ENCODE measurements around the gene CHRNE. TPM values are rescaled to one million over a fixed set of nuclear protein-coding genes. Genes with fewer than 3 reads are reported as not detected.

The CHRNE gene
- total RNA-seq, 2 experiments from 2014 or later: 3.2 to 3.7 TPM

GRCh38 chr17:4939796-4940554 lies 37.1 kb upstream of the CHRNE start, which contains the start of the genes RNF167 and SLC25A11:
TSS of gene RNF167 (plus strand) at chr17:4940268. CDS start at chr17:4940910, 642 bp downstream.
TSS of gene SLC25A11 (minus strand) at chr17:4940046. CDS start at chr17:4939910, 136 bp downstream.
- Mint-ChIP-seq H3K4me3 (peak within 1 kb of the TSS; percentile 99), H3K27ac (peak within 1 kb of the TSS; percentile 90), H3K27me3 (no peaks in the 10 kb centered on the region), H3K36me3 (ENCODE audit: low read depth) (peaks cover 59% of the 10 kb centered on the region), H3K4me1 (ENCODE audit: low read depth) (peaks cover 59% of the 10 kb centered on the region), H3K9me3 (no peaks in the 10 kb centered on the region)
- peaks cover 66% of the 10 kb centered on the region for H3K4me1 ChIP-seq (ENCODE audit: insufficient read depth, low read length)
- DNase-seq (peak; percentile 91 to 100 (median 95)), ATAC-seq (ENCODE audit: poor library complexity) (peak; percentile 83)
- H3K4me3 ChIP-seq (ENCODE audit: low read length): peak within 1 kb of the TSS; percentile 100
- H3K9me3 ChIP-seq (ENCODE audit: control insufficient read depth in 1 of 2, insufficient read depth in 1 of 2, low read length in 2 of 2): no peaks in the 10 kb centered on the region
- intact Hi-C loops (cut with DNase I, micrococcal nuclease): loop anchor here (1.0 to 5.0 kb wide), 7 partner anchors 8 to 59 kb away; partner anchors contain the start of genes SPAG7 (in 2 of the 2), CAMTA2 (in 1 of the 2), CHRNE (in 1 of the 2) and PFN1 (in 1 of the 2)
- TF ChIP-seq CTCF (IDR thresholded peaks at IDR 0.05): no peak
- no peaks in the 10 kb centered on the region for H3K27me3 ChIP-seq (ENCODE audit: control insufficient read depth in 1 of 2, insufficient read depth in 2 of 2, low read length in 2 of 2)
- H3K36me3 ChIP-seq (ENCODE audit: insufficient read depth, low read length): peaks cover 52% of the 10 kb centered on the region
- ChIA-PET CTCF (interaction anchor here (1.1 to 2.0 kb wide), 7 partner anchors 27 to 499 kb away, joined by 3 to 14 read pairs (median 4); partner anchors contain the start of genes C17orf107, C1QBP, CAMTA2 and CHRNE), POLR2A (interaction anchor here (0.6 to 6.2 kb wide), 33 partner anchors 9 to 797 kb away, joined by 3 to 195 read pairs (median 5); partner anchors contain the start of genes ARRB2, C17orf107, CAMTA2 and CHRNE)
- peak within 1 kb of the TSS; percentile 89 to 91 for H3K27ac ChIP-seq (ENCODE audit: low read depth in 1 of 2, low read length in 2 of 2)

GRCh38 chr17:4939546-4939795 lies 36.6 kb upstream of the CHRNE start:
- H3K36me3 Mint-ChIP-seq (ENCODE audit: low read depth): peaks cover 56% of the 10 kb centered on the region

More at GRCh38 chr17:4939546-4939795, 36.6 kb upstream of the CHRNE start:
- ATAC-seq (ENCODE audit: poor library complexity) (no peak), DNase-seq (peak in 2 of 14 experiments; percentile 9 to 10)
- peak overlapping the region; percentile 100 for H3K4me3 ChIP-seq (ENCODE audit: low read length)
- peaks cover 64% of the 10 kb centered on the region for H3K4me1 ChIP-seq (ENCODE audit: insufficient read depth, low read length)
- no peaks in the 10 kb centered on the region for H3K9me3 ChIP-seq (ENCODE audit: control insufficient read depth in 1 of 2, insufficient read depth in 1 of 2, low read length in 2 of 2)
- intact Hi-C loops (cut with DNase I, micrococcal nuclease): loop anchor here in 1 of 2 experiments (2.0 kb wide), 2 partner anchors 31 to 59 kb away; no protein-coding TSS in a partner anchor
- no peaks in the 10 kb centered on the region for H3K27me3 ChIP-seq (ENCODE audit: control insufficient read depth in 1 of 2, insufficient read depth in 2 of 2, low read length in 2 of 2)
- POLR2A ChIA-PET: interaction anchor here (0.7 to 6.2 kb wide), 30 partner anchors 10 to 796 kb away, joined by 3 to 195 read pairs (median 6); partner anchors contain the start of genes ARRB2, C17orf107, CAMTA2 and CHRNE
- Mint-ChIP-seq H3K4me1 (ENCODE audit: low read depth) (peaks cover 58% of the 10 kb centered on the region), H3K9me3 (no peaks in the 10 kb centered on the region), H3K27me3 (no peaks in the 10 kb centered on the region), H3K4me3 (peak overlapping the region; percentile 99), H3K27ac (peak overlapping the region; percentile 90)
- CTCF ChIA-PET: interaction anchor here (1.1 to 2.0 kb wide), 7 partner anchors 28 to 500 kb away, joined by 3 to 14 read pairs (median 4); partner anchors contain the start of genes C17orf107, C1QBP, CAMTA2 and CHRNE
- H3K36me3 ChIP-seq (ENCODE audit: insufficient read depth, low read length): peaks cover 47% of the 10 kb centered on the region
- H3K27ac ChIP-seq (ENCODE audit: low read depth in 1 of 2, low read length in 2 of 2): peak overlapping the region; percentile 77 to 83
- no peak for TF ChIP-seq CTCF (IDR thresholded peaks at IDR 0.05)
